Adrenal gland (tissue), 19 donors: ENCODE results near the gene GPC2. TPM values are rescaled to one million over a fixed set of nuclear protein-coding genes. Genes with fewer than 3 reads are reported as not detected.
"Not testable (repeated sequence)": the region's sequence is repeated elsewhere in the genome, so short reads cannot be mapped to it uniquely, and the experiment has no call there.

Experiments used
- DNase-seq, 7 donors: peaks; one replicate each; pipeline ENCODE4 v3.0.0-alpha.2; 2019 to 2020
- H3K27ac ChIP-seq, 5 donors: fragments of 200-600 bp; sonication (generic) in 4 of 5; 1 replicate in 3 of 5; 2 replicates in 2 of 5; pipeline versions ENCODE4 v1.5.1 to v1.8.0; 2016 to 2020; ENCODE audit warnings: mild to moderate bottlenecking in 1 of 5
- H3K27me3 ChIP-seq: fragments of 200-600 bp; 2 replicates; pipeline ENCODE4 v1.8.0; 2021
- H3K36me3 ChIP-seq, 2 donors: fragments of 200-600 bp; replicated peaks in 1 of 2; 1 replicate in 1 of 2; 2 replicates in 1 of 2; pipeline versions ENCODE4 v1.5.1 to v1.8.0; 2018 to 2022
- H3K4me1 ChIP-seq, 2 donors: fragments of 200-600 bp; replicated peaks in 1 of 2; 1 replicate in 1 of 2; 2 replicates in 1 of 2; pipeline versions ENCODE4 v1.5.1 to v1.8.0; 2018 to 2021
- H3K4me3 ChIP-seq, 4 donors: fragments of 200-600 bp; sonication (generic) in 3 of 4; one replicate each; pipeline ENCODE4 v1.5.1; 2016 to 2018
- H3K9me3 ChIP-seq, 3 donors: fragments of 200-600 bp; sonication (generic) in 1 of 3; replicated peaks in 1 of 3; 1 replicate in 2 of 3; 2 replicates in 1 of 3; pipeline versions ENCODE4 v1.5.1 to v1.8.0; 2016 to 2021
- CTCF ChIP-seq, 6 experiments: fragments of 450-650 bp in 4 of 6; fragments of 200-600 bp in 2 of 6; sonication (generic) in 1 of 6; IDR thresholded peaks; 1 replicate in 5 of 6; 2 replicates in 1 of 6; pipeline versions ENCODE4 v1.5.1 to v1.8.0; 2016 to 2021; ENCODE audit warnings: antibody characterized with exemption in 6 of 6, mild to moderate bottlenecking in 2 of 6, moderate library complexity in 1 of 6
- POLR2A ChIP-seq, 2 donors: fragments of 450-650 bp; IDR thresholded peaks; one replicate each; pipeline ENCODE4 v1.6.1; 2017; ENCODE audit warnings: antibody characterized with exemption in 2 of 2, mild to moderate bottlenecking in 2 of 2, moderate library complexity in 1 of 2
- WGBS, 4 donors: extraction: QIAGEN DNeasy Blood & Tissue Kit in 2 of 4; methylation state at CpG; one replicate each; pipeline versions ENCODE4 v1.1.5 to v1.1.7; 2013 to 2017; 5-methylcytosine and 5-hydroxymethylcytosine counted together
- intact Hi-C, 2 donors: fragments of 100-400 bp; cut with DNase I; formaldehyde crosslinking; loops; one replicate each; pipeline versions ENCODE4 v1.14.1 to v1.15.0; 2022 to 2023
- long read RNA-seq, 10 donors: library from polyadenylated mRNA in 3 of 10; unstranded in 2 of 10; stranded (forward) in 1 of 10; transcript quantifications; one replicate each; pipeline ENCODE4 v2.0.0 and lab custom pipeline, GENCODE V29; 2021 to 2026
- polyA plus RNA-seq, 3 donors: library from polyadenylated mRNA; stranded (reverse); fragments of 200-250 nt in 2 of 3; fragments of 350-450 nt in 1 of 3; fragmentation: Illumina TruSeq in 1 of 3; extraction: RNeasy Lipid Tissue Mini Kit (QIAGEN cat#74804) in 1 of 3; gene quantifications; one replicate each; pipeline ENCODE4 v1.2.3, GENCODE V29; 2013 to 2014
- total RNA-seq, 9 donors: library from RNA; depleted of rRNA in 4 of 9; stranded (reverse); fragments of >200 nt in 4 of 9; fragments of 120-200 nt in 1 of 9; fragmentation: NEBNext Ultra II Directional in 1 of 9; extraction: Animal tissue kit (Norgen Biotek cat#: 25700) in 1 of 9; gene quantifications; one replicate each; pipeline versions ENCODE4 v1.1.0 to v1.2.4, GENCODE V29; 2013 to 2023
- donor health status: healthy with polysubstance abuse.
- donor health status: Bipolar disorder and iron deficiency.
- donor health status: DM: yes; HTN: yes; CAD: no.
- donor health status: DM: no; HTN: no; CAD: no.
- donor health status: DM: no; HTN: no; CAD: no.
- donor health status: DM: yes; HTN: yes; CAD: no.

GPC2 gene, protein sequence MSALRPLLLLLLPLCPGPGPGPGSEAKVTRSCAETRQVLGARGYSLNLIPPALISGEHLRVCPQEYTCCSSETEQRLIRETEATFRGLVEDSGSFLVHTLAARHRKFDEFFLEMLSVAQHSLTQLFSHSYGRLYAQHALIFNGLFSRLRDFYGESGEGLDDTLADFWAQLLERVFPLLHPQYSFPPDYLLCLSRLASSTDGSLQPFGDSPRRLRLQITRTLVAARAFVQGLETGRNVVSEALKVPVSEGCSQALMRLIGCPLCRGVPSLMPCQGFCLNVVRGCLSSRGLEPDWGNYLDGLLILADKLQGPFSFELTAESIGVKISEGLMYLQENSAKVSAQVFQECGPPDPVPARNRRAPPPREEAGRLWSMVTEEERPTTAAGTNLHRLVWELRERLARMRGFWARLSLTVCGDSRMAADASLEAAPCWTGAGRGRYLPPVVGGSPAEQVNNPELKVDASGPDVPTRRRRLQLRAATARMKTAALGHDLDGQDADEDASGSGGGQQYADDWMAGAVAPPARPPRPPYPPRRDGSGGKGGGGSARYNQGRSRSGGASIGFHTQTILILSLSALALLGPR
- total RNA-seq = 1 to 10 TPM in 5 of 9 donors, under 1 TPM in 4; 0.35 to 4.3 (median 1.1) TPM
- 1 to 10 TPM in 2 of 3 donors, under 1 TPM in 1; 0.05 to 1.2 (median 1.1) TPM for polyA plus RNA-seq
- long read RNA-seq, donor 1 = 0 reads
- long read RNA-seq, donor 2 = 0 reads
- long read RNA-seq, donor 3, partial matches to known transcripts = 0 of 1 reads
- long read RNA-seq, donor 3, other reads (novel, unspliced or antisense) = 0 of 1 reads
- long read RNA-seq, donor 4 = 0 reads
- long read RNA-seq, donor 5, partial matches to known transcripts = 0 of 1 reads
- long read RNA-seq, donor 5, other reads (novel, unspliced or antisense) = 0 of 1 reads
- long read RNA-seq, donor 6 = 0 reads
- long read RNA-seq, donor 7 = 0 reads
- long read RNA-seq, donor 8 = 0 reads
- long read RNA-seq, donor 9 = 0 reads
- long read RNA-seq, donor 10 = 0 reads

DNA sequence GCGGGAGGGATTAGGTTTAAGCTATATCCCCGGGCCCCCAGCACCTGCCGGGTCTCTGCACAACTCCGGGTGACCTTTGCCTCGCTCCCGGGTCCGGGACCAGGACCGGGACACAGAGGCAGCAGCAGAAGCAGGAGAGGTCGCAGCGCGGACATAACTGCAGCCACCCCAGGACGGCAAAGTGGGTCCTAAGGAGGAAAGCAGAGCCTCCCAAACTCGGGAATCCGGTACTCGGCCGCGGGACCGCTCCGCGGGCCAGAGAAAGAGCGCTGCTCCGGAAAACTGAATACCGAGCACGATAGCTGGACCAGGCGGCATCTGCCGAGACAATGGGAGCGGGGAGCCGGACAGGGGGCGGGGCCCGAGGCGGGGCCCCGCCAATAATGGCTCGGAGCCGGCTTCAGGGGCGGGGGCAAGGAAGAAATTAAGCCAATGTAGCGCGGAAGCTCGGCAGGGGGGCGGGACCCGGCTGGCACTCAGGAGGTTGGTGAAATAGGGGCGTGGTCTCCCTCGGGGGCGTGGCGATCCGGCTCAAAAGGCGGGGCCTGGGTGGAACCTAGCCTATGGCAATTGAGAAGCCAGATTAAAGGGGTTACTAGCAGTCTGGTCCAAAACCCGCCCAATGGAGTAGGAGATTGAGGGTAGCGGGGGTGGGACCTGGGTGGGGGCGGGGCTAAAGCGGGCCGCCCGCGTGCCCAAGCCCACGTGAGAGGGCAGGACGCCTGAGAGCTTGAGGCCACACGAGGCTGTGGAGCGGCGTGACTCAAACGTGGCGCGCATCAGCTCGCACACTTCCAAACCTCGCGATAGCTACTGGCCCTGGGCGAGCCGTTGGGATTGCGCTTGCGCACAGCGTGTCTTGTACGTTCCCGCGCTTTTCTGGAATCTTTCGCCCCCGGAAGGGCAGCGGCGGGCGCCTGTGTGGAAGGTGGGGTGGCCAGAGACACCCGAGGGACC, at the start of gene GPC2, which contains the start of gene STAG3:
TSS of gene GPC2 (minus strand) at position 337 of the 957 bp plus-strand sequence. CDS start at position 155, 182 bp downstream.
TSS of gene STAG3 (plus strand) at position 874 of the 957 bp plus-strand sequence. CDS start 2,639 bp downstream, outside the sequence.
- WGBS, 4 donors = 1 to 9% (median 4%) methylated on average over 37 to 78 of the region's 78 CpGs
- Histone ChIP-seq H3K4me3 (peak within 1 kb of the TSS in 1 of 4 donors; percentile 46), H3K36me3 (no peaks in the 10 kb centered on the region), H3K9me3 (no peaks in the 10 kb centered on the region), H3K27ac (no peak within 1 kb of the TSS), H3K4me1 (peaks cover 0 to 5% of the 10 kb centered on the region in 2 donors), H3K27me3 (no peaks in the 10 kb centered on the region)
- DNase-seq = peak; percentile 95 to 98 (median 97)
- TF ChIP-seq POLR2A (IDR thresholded peaks at IDR 0.05) (no peak), CTCF (IDR thresholded peaks at IDR 0.05) (no peak)
- intact Hi-C loops = no loop called here

DNA sequence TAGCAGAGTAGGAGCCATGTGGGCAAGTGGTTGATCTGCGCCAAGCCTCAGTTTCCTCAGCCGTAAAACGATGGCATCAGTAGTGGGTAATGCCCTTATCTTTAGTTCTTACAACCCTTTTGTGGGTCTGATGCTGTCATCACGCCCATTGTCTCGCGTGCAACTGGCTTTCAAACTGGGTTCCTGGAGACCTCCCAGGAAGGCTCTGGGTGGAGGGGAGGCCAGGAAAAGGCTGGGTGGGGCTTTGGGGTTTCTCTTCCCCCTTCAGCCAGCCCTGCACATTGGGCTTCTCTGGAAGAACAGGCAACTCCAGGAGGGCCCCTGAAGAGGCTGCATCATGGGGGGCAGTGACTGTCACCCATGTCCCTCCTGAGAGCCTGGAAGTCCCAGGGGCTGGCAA, 47.7 kb upstream of the GPC2 start:
- H3K4me1 ChIP-seq, H3K36me3 ChIP-seq, H3K27me3 ChIP-seq, H3K9me3 ChIP-seq, DNase-seq, H3K27ac ChIP-seq, intact Hi-C loops, H3K4me3 ChIP-seq: not testable (repeated sequence)
- WGBS, 4 donors = 91 to 95% (median 94%) methylated on average over 3 to 6 of the region's 6 CpGs

- DNase-seq, H3K27ac ChIP-seq, intact Hi-C loops, H3K4me1 ChIP-seq, H3K9me3 ChIP-seq, H3K4me3 ChIP-seq, H3K27me3 ChIP-seq, H3K36me3 ChIP-seq: not testable (repeated sequence)
- 87 to 96% (median 94%) methylated on average over 13 to 17 of the region's 17 CpGs for WGBS, 4 donors
Observed at GRCh38 chr7:100223376-100223927, 46.3 kb upstream of the GPC2 start.

GRCh38 chr7:100222445-100223132, 45.4 kb upstream of the GPC2 start:
- H3K36me3 ChIP-seq = no peaks in the 10 kb centered on the region

More at GRCh38 chr7:100222445-100223132, 45.4 kb upstream of the GPC2 start:
- TF ChIP-seq POLR2A (IDR thresholded peaks at IDR 0.05) = no peak
- no peak for TF ChIP-seq CTCF (IDR thresholded peaks at IDR 0.05)
- WGBS, 4 donors = 90 to 100% (median 95%) methylated on average over 6 to 13 of the region's 13 CpGs
- no peak overlapping the region for H3K4me3 ChIP-seq
- no peaks in the 10 kb centered on the region for H3K9me3 ChIP-seq
- no peak overlapping the region for H3K27ac ChIP-seq
- peaks cover 0 to under 1% of the 10 kb centered on the region in 2 donors for H3K4me1 ChIP-seq
- intact Hi-C loops = no loop called here
- no peak for DNase-seq
- H3K27me3 ChIP-seq = no peaks in the 10 kb centered on the region
